GM19193 (cell line): ENCODE results near the gene COL16A1.

Experiments used
- POLR2A ChIP-seq: IDR thresholded peaks from 4 replicates; pipeline ENCODE4 v1.6.1; 2011; ENCODE audit not compliant: insufficient read depth, insufficient read length; ENCODE audit errors: extremely low read depth

The COL16A1 gene

DNA sequence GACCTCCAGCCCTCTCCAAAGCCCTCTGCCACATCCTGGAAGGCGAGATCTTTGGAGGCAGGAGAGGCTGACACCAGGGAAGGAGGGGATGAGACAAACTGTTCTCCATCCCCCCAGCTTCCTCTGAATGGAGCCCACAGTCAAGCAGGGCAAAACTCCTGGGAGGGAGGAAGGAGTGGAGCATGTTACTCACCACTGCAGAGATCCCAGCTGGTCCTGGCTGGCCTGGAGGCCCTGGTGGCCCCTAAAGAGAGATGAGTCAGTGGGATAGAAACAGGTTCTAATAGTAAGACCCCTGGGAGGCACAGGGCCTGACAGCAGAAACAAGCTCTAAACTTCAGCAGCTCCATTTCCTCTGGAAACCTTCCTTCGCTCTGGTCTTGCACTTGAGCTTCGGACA, 45.1 kb downstream of the COL16A1 start:
- no peak for TF ChIP-seq POLR2A

GRCh38 chr1:31657972-31658510, 45.8 kb downstream of the COL16A1 start:
- TF ChIP-seq POLR2A: no peak

GRCh38 chr1:31657020-31657804, 46.6 kb downstream of the COL16A1 start:
- no peak for TF ChIP-seq POLR2A

DNA sequence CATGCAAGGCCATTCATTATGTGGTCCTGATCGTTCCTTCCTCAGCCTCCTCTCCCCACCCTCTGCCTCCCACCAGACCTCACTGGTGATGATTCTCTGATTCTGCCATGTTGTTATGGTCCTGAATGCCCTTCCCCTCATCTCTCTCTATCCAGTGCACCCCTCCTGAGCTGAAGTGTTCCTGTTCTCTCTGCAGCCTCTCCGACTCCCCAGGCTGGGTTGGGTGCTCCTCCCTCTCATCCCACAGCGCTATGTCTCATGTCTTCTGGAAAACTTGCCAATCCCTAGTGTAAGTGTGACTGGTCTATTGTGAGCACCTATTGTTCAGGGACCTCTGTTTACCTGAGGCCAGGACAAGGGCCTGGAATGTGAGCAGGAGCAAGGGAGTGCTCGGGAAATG, 48.1 kb downstream of the COL16A1 start:
- TF ChIP-seq POLR2A: no peak

DNA sequence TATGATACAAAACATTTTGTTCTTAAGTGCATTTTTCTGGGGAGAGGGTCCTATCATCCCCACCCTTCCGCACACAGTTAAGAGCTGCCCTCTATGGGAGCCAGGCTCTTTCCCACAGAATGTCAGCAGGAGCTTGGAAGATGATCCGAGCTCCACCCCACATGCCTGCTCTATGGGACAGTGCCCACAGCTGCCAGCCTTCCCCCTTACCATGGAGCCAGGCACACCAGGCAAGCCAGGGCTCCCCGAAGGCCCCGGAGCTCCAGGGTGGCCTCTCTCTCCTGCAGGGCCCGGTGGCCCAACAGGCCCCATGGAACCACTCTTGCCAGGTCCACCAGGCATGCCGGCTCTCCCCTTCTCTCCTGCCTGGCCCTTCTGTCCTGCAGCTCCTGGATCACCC, 48.7 kb downstream of the COL16A1 start:
- TF ChIP-seq POLR2A: no peak

DNA sequence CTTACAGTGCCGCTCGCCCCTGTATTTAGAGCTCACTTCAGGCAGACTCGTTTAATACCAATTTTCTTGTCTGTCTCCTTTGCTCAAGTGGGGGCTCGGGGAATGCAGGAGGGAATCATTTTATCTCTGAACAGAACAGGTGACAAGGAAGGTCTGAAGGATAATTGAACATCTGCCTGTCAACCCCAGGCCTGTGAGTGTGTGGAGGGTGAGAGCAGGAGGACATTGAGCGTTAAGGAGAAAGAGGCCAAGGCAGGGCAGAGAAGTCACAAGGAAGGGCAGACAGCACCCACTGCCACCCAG, 49.4 kb downstream of the COL16A1 start:
- no peak for TF ChIP-seq POLR2A

GRCh38 chr1:31653717-31654473, 49.9 kb downstream of the COL16A1 start:
- no peak for TF ChIP-seq POLR2A

- no peak for TF ChIP-seq POLR2A
Measured at GRCh38 chr1:31652891-31653499, 50.8 kb downstream of the COL16A1 start.

GRCh38 chr1:31651766-31652165, 52.1 kb downstream of the COL16A1 start:
- TF ChIP-seq POLR2A: no peak

DNA sequence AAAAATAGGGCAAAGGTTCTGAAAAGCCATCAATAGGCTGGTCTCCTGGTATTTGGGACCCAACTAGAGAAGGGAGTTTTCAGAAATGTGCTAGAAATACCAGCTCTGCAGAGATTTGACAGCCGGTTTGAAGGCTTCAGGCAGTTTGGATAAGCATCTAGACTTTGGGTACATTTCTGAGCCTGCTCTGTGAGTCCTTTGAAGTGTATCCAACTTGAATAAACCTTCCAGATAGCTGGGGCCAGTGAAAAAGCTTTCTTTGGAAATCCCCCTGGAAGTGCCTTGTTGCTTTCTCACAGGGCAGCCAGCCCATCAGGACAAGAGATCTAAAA, 52.8 kb downstream of the COL16A1 start:
- TF ChIP-seq POLR2A: no peak

- no peak for TF ChIP-seq POLR2A
Measured at GRCh38 chr1:31650161-31651088, 53.4 kb downstream of the COL16A1 start.

- TF ChIP-seq POLR2A: no peak
Measured at GRCh38 chr1:31648641-31649357, 55.0 kb downstream of the COL16A1 start.

DNA sequence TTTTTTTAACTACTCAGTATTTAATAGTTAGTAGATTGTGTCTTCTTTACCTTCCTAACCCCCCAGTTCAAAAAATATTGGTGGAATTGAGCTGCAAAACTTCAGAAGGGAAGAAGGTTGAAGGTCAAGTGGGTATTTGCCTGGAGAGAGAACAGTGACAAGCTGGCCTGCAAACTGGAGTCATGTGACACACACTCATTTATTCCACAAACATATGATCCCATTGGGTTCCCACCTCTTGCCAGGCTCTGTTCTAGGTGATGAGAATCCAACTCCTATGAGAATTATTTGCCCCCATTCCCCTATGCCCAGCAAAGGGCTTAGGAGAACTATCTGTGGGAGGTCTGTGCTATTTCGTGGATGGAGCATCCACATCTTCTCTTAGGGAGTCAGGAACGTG, 55.6 kb downstream of the COL16A1 start:
- no peak for TF ChIP-seq POLR2A

GRCh38 chr1:31647106-31647505, 56.7 kb downstream of the COL16A1 start:
- TF ChIP-seq POLR2A: no peak

GRCh38 chr1:31646259-31646960, 57.4 kb downstream of the COL16A1 start:
- no peak for TF ChIP-seq POLR2A

DNA sequence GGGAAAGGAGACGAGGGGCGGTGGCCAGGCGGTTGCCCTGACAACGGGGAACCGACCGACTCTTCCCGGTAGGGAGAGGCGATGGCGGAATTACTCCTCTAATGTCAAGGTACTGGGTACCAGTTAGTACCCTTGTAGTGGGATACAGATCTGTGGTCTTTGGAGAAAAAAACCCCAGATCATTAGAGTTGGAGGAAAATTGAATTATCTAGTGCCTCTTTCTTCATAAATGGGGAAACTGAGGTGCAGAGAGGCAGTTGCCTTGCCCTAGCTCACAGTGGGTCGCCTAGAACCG, 58.6 kb downstream of the COL16A1 start:
- TF ChIP-seq POLR2A: no peak
